Adrenal gland (tissue), 12 donors: ENCODE measurements around the gene NMRAL1. TPM values are rescaled to one million over a fixed set of nuclear protein-coding genes. Genes with fewer than 3 reads are reported as not detected.

Experiments
- DNase-seq, 7 donors: peaks; one replicate each; pipeline ENCODE4 v3.0.0-alpha.2; 2019 to 2020
- H3K27ac ChIP-seq, 5 donors: fragments of 200-600 bp; sonication (generic) in 4 of 5; 1 replicate in 3 of 5; 2 replicates in 2 of 5; pipeline versions ENCODE4 v1.5.1 to v1.8.0; 2016 to 2020; ENCODE audit warnings: mild to moderate bottlenecking in 1 of 5
- H3K27me3 ChIP-seq: fragments of 200-600 bp; 2 replicates; pipeline ENCODE4 v1.8.0; 2021
- H3K36me3 ChIP-seq, 2 donors: fragments of 200-600 bp; replicated peaks in 1 of 2; 1 replicate in 1 of 2; 2 replicates in 1 of 2; pipeline versions ENCODE4 v1.5.1 to v1.8.0; 2018 to 2022
- H3K4me1 ChIP-seq, 2 donors: fragments of 200-600 bp; replicated peaks in 1 of 2; 1 replicate in 1 of 2; 2 replicates in 1 of 2; pipeline versions ENCODE4 v1.5.1 to v1.8.0; 2018 to 2021
- H3K4me3 ChIP-seq, 4 donors: fragments of 200-600 bp; sonication (generic) in 3 of 4; one replicate each; pipeline ENCODE4 v1.5.1; 2016 to 2018
- H3K9me3 ChIP-seq, 3 donors: fragments of 200-600 bp; sonication (generic) in 1 of 3; replicated peaks in 1 of 3; 1 replicate in 2 of 3; 2 replicates in 1 of 3; pipeline versions ENCODE4 v1.5.1 to v1.8.0; 2016 to 2021
- POLR2A ChIP-seq, 2 donors: fragments of 450-650 bp; IDR thresholded peaks; one replicate each; pipeline ENCODE4 v1.6.1; 2017; ENCODE audit warnings: antibody characterized with exemption in 2 of 2, mild to moderate bottlenecking in 2 of 2, moderate library complexity in 1 of 2
- WGBS, 4 donors: extraction: QIAGEN DNeasy Blood & Tissue Kit in 2 of 4; methylation state at CpG; one replicate each; pipeline versions ENCODE4 v1.1.5 to v1.1.7; 2013 to 2017; 5-methylcytosine and 5-hydroxymethylcytosine counted together
- intact Hi-C, 2 donors: fragments of 100-400 bp; cut with DNase I; formaldehyde crosslinking; loops; one replicate each; pipeline versions ENCODE4 v1.14.1 to v1.15.0; 2022 to 2023
- polyA plus RNA-seq, 3 donors: library from polyadenylated mRNA; stranded (reverse); fragments of 200-250 nt in 2 of 3; fragments of 350-450 nt in 1 of 3; fragmentation: Illumina TruSeq in 1 of 3; extraction: RNeasy Lipid Tissue Mini Kit (QIAGEN cat#74804) in 1 of 3; gene quantifications; one replicate each; pipeline ENCODE4 v1.2.3, GENCODE V29; 2013 to 2014
- total RNA-seq, 9 donors: library from RNA; depleted of rRNA in 4 of 9; stranded (reverse); fragments of >200 nt in 4 of 9; fragments of 120-200 nt in 1 of 9; fragmentation: NEBNext Ultra II Directional in 1 of 9; extraction: Animal tissue kit (Norgen Biotek cat#: 25700) in 1 of 9; gene quantifications; one replicate each; pipeline versions ENCODE4 v1.1.0 to v1.2.4, GENCODE V29; 2013 to 2023
- TF ChIP-seq, protein P1 (sequence below), 6 experiments: fragments of 450-650 bp in 4 of 6; fragments of 200-600 bp in 2 of 6; sonication (generic) in 1 of 6; IDR thresholded peaks; 1 replicate in 5 of 6; 2 replicates in 1 of 6; pipeline versions ENCODE4 v1.5.1 to v1.8.0; 2016 to 2021; ENCODE audit warnings: antibody characterized with exemption in 6 of 6, mild to moderate bottlenecking in 2 of 6, moderate library complexity in 1 of 6
- donor health status: healthy with polysubstance abuse.
- donor health status: Bipolar disorder and iron deficiency.
- donor health status: DM: yes; HTN: yes; CAD: no.
- donor health status: DM: no; HTN: no; CAD: no.
- donor health status: DM: no; HTN: no; CAD: no.
- donor health status: DM: yes; HTN: yes; CAD: no.

The NMRAL1 gene
- total and polyA plus RNA-seq, 12 donors: 35.0 to 139 (median 79.7) TPM

DNA sequence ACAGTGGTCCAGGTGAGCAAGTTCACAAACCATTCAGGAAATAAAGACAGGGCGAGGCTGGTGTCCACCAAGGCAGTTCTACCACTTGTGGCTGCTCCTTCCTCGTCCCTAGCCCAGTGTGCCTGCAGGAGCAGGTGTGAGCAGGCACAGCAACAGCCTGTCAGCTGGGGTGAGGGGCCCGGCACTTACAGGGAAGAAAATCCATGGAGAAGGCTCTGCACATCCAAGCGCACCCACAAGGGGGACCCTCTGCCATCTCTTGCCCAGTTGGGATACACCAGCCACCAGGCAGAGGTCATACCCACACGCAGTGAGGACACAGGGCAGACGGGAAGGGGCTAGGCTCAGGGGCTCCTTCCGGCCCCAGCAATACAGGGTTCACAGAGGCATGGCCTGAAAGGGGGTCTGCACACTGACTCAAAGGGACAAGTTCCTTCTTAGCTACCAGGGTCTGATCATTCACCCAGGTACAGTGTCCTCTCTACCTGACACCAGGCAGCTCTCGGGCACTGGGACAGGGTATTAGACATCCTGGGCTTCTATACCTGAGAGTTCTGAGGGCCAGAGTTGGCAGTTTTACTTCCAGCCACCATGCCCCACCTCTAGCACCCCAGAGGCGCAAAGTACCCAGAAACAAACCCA is 37.1 kb upstream of the NMRAL1 start:
- 66 to 97% (median 68%) methylated on average over 4 to 9 of the region's 9 CpGs for WGBS, 4 donors
- peaks cover 0 to 69% of the 10 kb centered on the region in 2 donors for H3K36me3 ChIP-seq
- intact Hi-C loops: no loop called here

DNA sequence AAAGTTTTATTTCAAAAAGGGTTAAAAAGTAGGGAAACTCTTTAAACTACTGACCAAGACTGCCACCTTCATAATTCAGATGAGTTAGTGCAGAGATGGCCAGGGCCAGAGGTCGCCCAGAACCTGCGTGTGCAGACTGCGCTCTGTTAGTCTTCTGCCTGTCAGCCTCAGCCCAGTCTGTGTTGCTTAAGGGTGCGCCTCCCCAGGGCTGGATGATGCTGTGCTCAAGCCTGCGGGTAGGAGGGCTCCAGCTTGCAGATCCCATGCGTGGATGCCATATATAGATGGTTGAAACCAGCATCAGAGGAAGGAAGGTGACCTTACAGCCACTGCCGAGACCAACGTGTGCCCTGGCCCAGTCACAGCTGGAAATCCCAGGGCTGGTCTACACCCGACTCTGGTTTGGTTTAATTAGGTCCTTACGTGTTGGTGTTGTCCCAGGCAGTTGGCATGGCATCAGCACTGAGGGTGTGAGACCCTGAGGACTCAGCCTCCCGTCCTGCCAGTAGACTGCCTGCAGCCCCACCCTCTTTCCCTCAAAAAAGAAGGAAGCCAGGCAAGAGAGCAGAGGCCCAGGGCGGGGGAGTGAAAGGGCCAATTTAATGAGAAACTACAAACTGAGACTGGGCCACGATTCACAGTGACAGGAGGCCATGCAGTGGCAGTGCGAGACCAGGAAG is 36.5 kb upstream of the NMRAL1 start:
- intact Hi-C loops: no loop called here

More for the DNA sequence above, 37.1 kb upstream of the NMRAL1 start:
- no peaks in the 10 kb centered on the region for H3K27me3 ChIP-seq
- H3K4me3 ChIP-seq: no peak overlapping the region
- TF ChIP-seq, protein P1, sequence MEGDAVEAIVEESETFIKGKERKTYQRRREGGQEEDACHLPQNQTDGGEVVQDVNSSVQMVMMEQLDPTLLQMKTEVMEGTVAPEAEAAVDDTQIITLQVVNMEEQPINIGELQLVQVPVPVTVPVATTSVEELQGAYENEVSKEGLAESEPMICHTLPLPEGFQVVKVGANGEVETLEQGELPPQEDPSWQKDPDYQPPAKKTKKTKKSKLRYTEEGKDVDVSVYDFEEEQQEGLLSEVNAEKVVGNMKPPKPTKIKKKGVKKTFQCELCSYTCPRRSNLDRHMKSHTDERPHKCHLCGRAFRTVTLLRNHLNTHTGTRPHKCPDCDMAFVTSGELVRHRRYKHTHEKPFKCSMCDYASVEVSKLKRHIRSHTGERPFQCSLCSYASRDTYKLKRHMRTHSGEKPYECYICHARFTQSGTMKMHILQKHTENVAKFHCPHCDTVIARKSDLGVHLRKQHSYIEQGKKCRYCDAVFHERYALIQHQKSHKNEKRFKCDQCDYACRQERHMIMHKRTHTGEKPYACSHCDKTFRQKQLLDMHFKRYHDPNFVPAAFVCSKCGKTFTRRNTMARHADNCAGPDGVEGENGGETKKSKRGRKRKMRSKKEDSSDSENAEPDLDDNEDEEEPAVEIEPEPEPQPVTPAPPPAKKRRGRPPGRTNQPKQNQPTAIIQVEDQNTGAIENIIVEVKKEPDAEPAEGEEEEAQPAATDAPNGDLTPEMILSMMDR (IDR thresholded peaks at IDR 0.05): peak; percentile 22 to 69 (median 53)
- no peak for TF ChIP-seq POLR2A (IDR thresholded peaks at IDR 0.05)
- H3K9me3 ChIP-seq: no peaks in the 10 kb centered on the region
- H3K27ac ChIP-seq: peak overlapping the region in 1 of 5 donors; percentile 17
- peaks cover 20 to 42% of the 10 kb centered on the region in 2 donors for H3K4me1 ChIP-seq
- DNase-seq: peak in 6 of 7 donors; percentile 60 to 88 (median 72)

DNA sequence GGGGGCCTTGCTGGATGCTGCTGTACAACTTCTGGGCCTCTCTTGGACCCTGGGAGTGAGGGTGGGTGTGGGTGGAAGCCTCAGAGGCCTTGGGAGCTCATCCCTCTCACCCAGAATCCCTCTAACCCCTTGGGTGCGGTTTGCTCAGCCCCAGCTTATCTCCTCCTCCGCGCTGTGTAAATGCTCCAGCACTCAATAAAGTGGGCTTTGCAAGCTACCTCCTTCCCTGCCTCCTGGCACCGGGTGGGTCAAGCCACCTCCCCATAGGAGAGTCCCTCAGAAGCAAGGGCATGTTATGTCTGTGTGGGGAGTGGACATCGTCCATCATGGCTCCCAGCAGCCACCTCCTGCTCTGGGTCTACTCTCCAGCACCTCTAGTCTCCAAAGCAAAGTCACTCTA is 35.7 kb upstream of the NMRAL1 start:
- Histone ChIP-seq H3K4me3 (no peak overlapping the region), H3K4me1 (peaks cover 10 to 27% of the 10 kb centered on the region in 2 donors), H3K36me3 (peaks cover 0 to 71% of the 10 kb centered on the region in 2 donors), H3K27ac (no peak overlapping the region), H3K9me3 (no peaks in the 10 kb centered on the region), H3K27me3 (no peaks in the 10 kb centered on the region)
- TF ChIP-seq, protein P1 (IDR thresholded peaks at IDR 0.05): no peak
- TF ChIP-seq POLR2A (IDR thresholded peaks at IDR 0.05): no peak
- 66 to 89% (median 81%) methylated on average over 2 to 5 of the region's 5 CpGs for WGBS, 4 donors
- DNase-seq: no peak
- intact Hi-C loops: no loop called here

More for the DNA sequence above, 36.5 kb upstream of the NMRAL1 start:
- no peaks in the 10 kb centered on the region for H3K9me3 ChIP-seq
- no peak for DNase-seq
- no peak overlapping the region for H3K4me3 ChIP-seq
- H3K36me3 ChIP-seq: peaks cover 0 to 71% of the 10 kb centered on the region in 2 donors
- WGBS, 4 donors: 75 to 84% (median 80%) methylated on average over 9 to 14 of the region's 14 CpGs
- TF ChIP-seq, protein P1 (IDR thresholded peaks at IDR 0.05): no peak
- TF ChIP-seq POLR2A (IDR thresholded peaks at IDR 0.05): no peak
- H3K27ac ChIP-seq: peak overlapping the region in 1 of 5 donors; percentile 17
- no peaks in the 10 kb centered on the region for H3K27me3 ChIP-seq
- peaks cover 16 to 35% of the 10 kb centered on the region in 2 donors for H3K4me1 ChIP-seq

DNA sequence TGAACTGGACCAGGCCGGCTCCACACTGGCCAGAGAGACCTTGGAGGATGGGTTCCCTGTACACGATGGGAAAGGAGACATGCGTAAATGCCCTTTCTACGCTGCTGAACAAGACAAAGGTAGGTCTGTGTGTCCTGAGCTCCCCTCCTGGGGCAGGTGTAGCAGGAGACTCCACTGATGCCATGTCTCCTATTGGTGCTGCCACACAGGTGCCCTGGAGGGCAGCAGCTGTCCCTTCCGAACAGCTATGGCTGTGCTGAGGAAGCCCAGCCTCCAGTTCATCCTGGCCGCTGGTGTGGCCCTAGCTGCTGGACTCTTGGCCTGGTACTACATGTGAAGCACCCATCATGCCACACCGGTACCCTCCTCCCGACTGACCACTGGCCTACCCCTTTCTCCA is 35.0 kb upstream of the NMRAL1 start:
- no peak overlapping the region for H3K27ac ChIP-seq
- H3K4me3 ChIP-seq: no peak overlapping the region
- no peak for DNase-seq
- no peaks in the 10 kb centered on the region for H3K9me3 ChIP-seq
- H3K36me3 ChIP-seq: peaks cover 0 to 71% of the 10 kb centered on the region in 2 donors
- 87 to 94% (median 91%) methylated on average over 6 to 8 of the region's 8 CpGs for WGBS, 4 donors
- TF ChIP-seq, protein P1 (IDR thresholded peaks at IDR 0.05): no peak
- TF ChIP-seq POLR2A (IDR thresholded peaks at IDR 0.05): no peak
- H3K4me1 ChIP-seq: peaks cover 3 to 20% of the 10 kb centered on the region in 2 donors
- H3K27me3 ChIP-seq: no peaks in the 10 kb centered on the region
- intact Hi-C loops: loop anchor here (2.0 to 5.0 kb wide), 2 partner anchors 38 to 43 kb away; no protein-coding TSS in a partner anchor
